SK-N-SH treated with all-trans-retinoic acid at 6 μM for 48 hours (cell line): Measurements from ENCODE around the gene ABHD2.

Experiments used
- ARNTL ChIP-seq: fragments of 450-650 bp; formaldehyde crosslinking; IDR thresholded peaks from 2 replicates; pipeline ENCODE4 v1.5.0; 2020; ENCODE audit warnings: low read depth, mild to moderate bottlenecking, moderate library complexity, borderline replicate concordance
- BACH2 ChIP-seq: fragments of 250-450 bp; sonication (Bioruptor Pico); IDR thresholded peaks from 2 replicates; pipeline ENCODE4 v1.9.0; 2021; ENCODE audit warnings: mild to moderate bottlenecking, borderline replicate concordance
- GLIS3 ChIP-seq: fragments of 250-450 bp; sonication (Bioruptor Pico); IDR thresholded peaks from 2 replicates; pipeline ENCODE4 v1.5.0; 2020; ENCODE audit warnings: mild to moderate bottlenecking, moderate library complexity
- PPARA ChIP-seq: fragments of 250-450 bp; sonication (Bioruptor Pico); IDR thresholded peaks from 2 replicates; pipeline ENCODE4 v1.5.0; 2020; ENCODE audit warnings: mild to moderate bottlenecking, borderline replicate concordance
- RARB ChIP-seq: fragments of 250-450 bp; sonication (Bioruptor Pico); IDR thresholded peaks from 2 replicates; pipeline ENCODE4 v1.8.0; 2021; ENCODE audit warnings: mild to moderate bottlenecking, moderate library complexity
- TOX ChIP-seq: fragments of 250-450 bp; sonication (Bioruptor Pico); IDR thresholded peaks from 2 replicates; pipeline ENCODE4 v1.8.0; 2021; ENCODE audit warnings: mild to moderate bottlenecking, moderate library complexity, borderline replicate concordance
- ZFP3 ChIP-seq: fragments of 250-450 bp; sonication (Bioruptor Pico); IDR thresholded peaks from 2 replicates; pipeline ENCODE4 v1.5.0; 2020; ENCODE audit warnings: mild to moderate bottlenecking, moderate library complexity
- ZFP30 ChIP-seq: fragments of 450-650 bp; formaldehyde crosslinking; IDR thresholded peaks from 2 replicates; pipeline ENCODE4 v1.5.0; 2022; ENCODE audit warnings: mild to moderate bottlenecking, moderate library complexity
- ZNF8 ChIP-seq: fragments of 450-650 bp; formaldehyde crosslinking; IDR thresholded peaks from 2 replicates; pipeline ENCODE4 v1.5.0; 2020; ENCODE audit warnings: mild to moderate bottlenecking, moderate library complexity
- TF ChIP-seq, protein P1 (sequence below): fragments of 250-450 bp; sonication (Bioruptor Pico); IDR thresholded peaks from 2 replicates; pipeline ENCODE4 v1.8.0; 2020; ENCODE audit warnings: mild to moderate bottlenecking, moderate library complexity, borderline replicate concordance

DNA sequence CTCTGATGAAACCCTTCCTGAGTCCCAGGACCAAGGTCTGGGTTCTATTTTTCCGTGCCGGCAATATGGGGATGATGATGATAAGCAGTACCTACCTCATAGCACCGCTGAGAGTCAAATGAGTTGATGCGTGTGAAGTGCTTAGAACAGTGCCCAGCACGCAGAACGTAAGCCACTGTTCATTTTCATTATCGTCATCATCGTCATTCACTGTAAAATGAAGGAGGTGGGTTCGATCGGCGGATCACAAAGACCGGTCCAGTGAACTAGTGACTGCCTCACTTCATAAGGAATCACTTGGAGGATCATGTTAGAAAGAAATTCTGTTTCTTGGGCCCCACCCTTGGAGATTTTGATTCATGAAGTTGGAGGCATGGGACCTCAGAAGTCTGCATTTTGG, 88.9 kb downstream of the ABHD2 start:
- TF ChIP-seq BACH2 (CRISPR knock-in tag) (no peak), ZFP30 (no peak), RARB (CRISPR knock-in tag) (no peak), ARNTL (CRISPR knock-in tag) (no peak), ZFP3 (CRISPR knock-in tag) (no peak), ZNF8 (no peak), TOX (CRISPR knock-in tag) (no peak), GLIS3 (CRISPR knock-in tag) (no peak), PPARA (CRISPR knock-in tag) (no peak)
- TF ChIP-seq, protein P1, sequence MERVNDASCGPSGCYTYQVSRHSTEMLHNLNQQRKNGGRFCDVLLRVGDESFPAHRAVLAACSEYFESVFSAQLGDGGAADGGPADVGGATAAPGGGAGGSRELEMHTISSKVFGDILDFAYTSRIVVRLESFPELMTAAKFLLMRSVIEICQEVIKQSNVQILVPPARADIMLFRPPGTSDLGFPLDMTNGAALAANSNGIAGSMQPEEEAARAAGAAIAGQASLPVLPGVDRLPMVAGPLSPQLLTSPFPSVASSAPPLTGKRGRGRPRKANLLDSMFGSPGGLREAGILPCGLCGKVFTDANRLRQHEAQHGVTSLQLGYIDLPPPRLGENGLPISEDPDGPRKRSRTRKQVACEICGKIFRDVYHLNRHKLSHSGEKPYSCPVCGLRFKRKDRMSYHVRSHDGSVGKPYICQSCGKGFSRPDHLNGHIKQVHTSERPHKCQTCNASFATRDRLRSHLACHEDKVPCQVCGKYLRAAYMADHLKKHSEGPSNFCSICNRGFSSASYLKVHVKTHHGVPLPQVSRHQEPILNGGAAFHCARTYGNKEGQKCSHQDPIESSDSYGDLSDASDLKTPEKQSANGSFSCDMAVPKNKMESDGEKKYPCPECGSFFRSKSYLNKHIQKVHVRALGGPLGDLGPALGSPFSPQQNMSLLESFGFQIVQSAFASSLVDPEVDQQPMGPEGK (CRISPR knock-in tag): no peak
